ENCODE results near the gene KLHL17.

Gene KLHL17

GRCh38 chr1:921011-921837, 39.2 kb upstream of the KLHL17 start:
- peak; percentile 28 for FAIRE-seq
- DNase-seq (ENCODE audit: insufficient read length, low spot score): peak; percentile 77

GRCh38 chr1:923131-923990, 37.0 kb upstream of the KLHL17 start, which contains the start of gene SAMD11:
Gene SAMD11, plus strand, starts transcription at chr1:923923. Its CDS starts 509 bp downstream, at chr1:924432.
- DNase-seq (ENCODE audit: insufficient read length, low spot score) (peak; percentile 51), FAIRE-seq (no peak)

- DNase-seq (ENCODE audit: insufficient read length, low spot score) (no peak), FAIRE-seq (no peak)
Measured at GRCh38 chr1:923991-924655, 36.3 kb upstream of the KLHL17 start.

GRCh38 chr1:924656-925560, 35.5 kb upstream of the KLHL17 start:
- DNase-seq (ENCODE audit: insufficient read length, low spot score) (no peak), FAIRE-seq (peak; percentile 31)

- no peak for FAIRE-seq
- DNase-seq (ENCODE audit: insufficient read length, low spot score): peak; percentile 38
Measured at GRCh38 chr1:925561-926421, 34.6 kb upstream of the KLHL17 start.

- DNase-seq (ENCODE audit: insufficient read length, low spot score) (no peak), FAIRE-seq (no peak)
Measured at GRCh38 chr1:927234-927633, 33.1 kb upstream of the KLHL17 start.

GRCh38 chr1:927748-928147, 32.6 kb upstream of the KLHL17 start:
- FAIRE-seq: no peak
- DNase-seq (ENCODE audit: insufficient read length, low spot score): no peak

- FAIRE-seq (no peak), DNase-seq (ENCODE audit: insufficient read length, low spot score) (no peak)
Measured at GRCh38 chr1:928825-929661, 31.3 kb upstream of the KLHL17 start.

GRCh38 chr1:929712-930632, 30.4 kb upstream of the KLHL17 start:
- no peak for FAIRE-seq

GRCh38 chr1:930633-931138, 29.7 kb upstream of the KLHL17 start:
- DNase-seq (ENCODE audit: insufficient read length, low spot score) (no peak), FAIRE-seq (no peak)

More at GRCh38 chr1:929712-930632, 30.4 kb upstream of the KLHL17 start:
- DNase-seq (ENCODE audit: insufficient read length, low spot score): no peak

GRCh38 chr1:931380-932172, 28.8 kb upstream of the KLHL17 start:
- DNase-seq (ENCODE audit: insufficient read length, low spot score) (no peak), FAIRE-seq (no peak)

- DNase-seq (ENCODE audit: insufficient read length, low spot score) (no peak), FAIRE-seq (no peak)
Measured at GRCh38 chr1:932173-932510, 28.2 kb upstream of the KLHL17 start.

- DNase-seq (ENCODE audit: insufficient read length, low spot score) (no peak), FAIRE-seq (no peak)
Measured at GRCh38 chr1:932776-933602, 27.4 kb upstream of the KLHL17 start.

GRCh38 chr1:933603-933940, 26.8 kb upstream of the KLHL17 start:
- DNase-seq (ENCODE audit: insufficient read length, low spot score): no peak
- FAIRE-seq: no peak

- FAIRE-seq (no peak), DNase-seq (ENCODE audit: insufficient read length, low spot score) (no peak)
Measured at GRCh38 chr1:934991-935750, 25.2 kb upstream of the KLHL17 start.
